GM18858 (cell line): ENCODE data around the gene AMPH.
"Not testable (repeated sequence)": the region's sequence is repeated elsewhere in the genome, so short reads cannot be mapped to it uniquely, and the experiment has no call there.

Source experiments
- ATAC-seq: cut with Tn5 transposase; IDR thresholded peaks from one replicate; pipeline ENCODE4 v1.9.1; 2021; ENCODE audit not compliant: unreplicated experiment

AMPH gene

DNA sequence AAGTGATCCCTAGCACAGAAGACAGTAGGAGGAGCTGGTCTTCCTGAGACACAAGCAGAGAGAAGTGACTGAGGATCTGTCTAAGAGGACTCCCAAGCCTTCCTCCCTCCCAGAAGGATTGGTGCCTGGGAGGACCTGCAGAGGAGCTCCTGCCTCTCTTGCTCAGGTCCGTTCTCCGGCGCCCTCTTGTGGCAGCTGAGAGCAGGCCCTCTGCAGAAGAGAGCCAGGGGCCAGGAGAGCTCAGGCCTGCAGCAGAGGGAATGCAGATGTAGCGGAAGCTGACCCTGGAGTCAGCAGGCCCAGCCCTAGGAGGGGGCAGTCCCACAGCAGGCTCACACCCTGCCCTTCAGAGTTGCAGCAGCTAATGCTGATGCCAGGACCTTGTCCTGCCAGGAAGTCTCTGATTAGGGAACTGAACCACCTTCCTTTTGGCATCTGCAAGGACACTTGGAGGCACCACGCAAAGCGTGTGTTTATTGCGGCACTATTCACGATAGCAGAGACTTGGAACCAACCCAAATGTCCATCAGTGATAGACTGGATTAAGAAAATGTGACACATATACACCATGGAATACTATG is 276.8 kb downstream of the AMPH start:
- not testable (repeated sequence) for ATAC-seq

DNA sequence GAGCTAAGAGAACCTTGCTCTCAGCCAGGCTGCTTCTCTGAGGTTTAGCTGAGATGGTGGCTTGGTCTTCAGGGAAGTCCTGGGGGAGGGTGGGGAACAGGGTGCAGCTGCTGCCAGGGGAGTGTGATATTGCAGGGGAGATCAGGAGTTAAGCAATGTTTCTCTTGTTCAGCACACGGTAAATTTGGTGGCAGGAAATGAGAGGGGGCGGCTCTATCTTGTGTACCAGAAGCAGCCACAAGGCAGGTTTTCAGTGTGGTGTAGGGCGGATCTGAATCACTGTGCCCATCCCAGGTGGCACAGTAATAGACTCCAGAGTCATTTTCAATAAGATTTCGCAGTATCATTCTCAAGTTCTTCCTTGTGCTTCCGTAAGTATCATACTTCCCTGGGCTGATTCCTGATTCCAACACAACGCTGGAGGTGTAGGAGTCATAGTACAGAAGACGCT is 277.7 kb downstream of the AMPH start:
- peak; percentile 40 for ATAC-seq

DNA sequence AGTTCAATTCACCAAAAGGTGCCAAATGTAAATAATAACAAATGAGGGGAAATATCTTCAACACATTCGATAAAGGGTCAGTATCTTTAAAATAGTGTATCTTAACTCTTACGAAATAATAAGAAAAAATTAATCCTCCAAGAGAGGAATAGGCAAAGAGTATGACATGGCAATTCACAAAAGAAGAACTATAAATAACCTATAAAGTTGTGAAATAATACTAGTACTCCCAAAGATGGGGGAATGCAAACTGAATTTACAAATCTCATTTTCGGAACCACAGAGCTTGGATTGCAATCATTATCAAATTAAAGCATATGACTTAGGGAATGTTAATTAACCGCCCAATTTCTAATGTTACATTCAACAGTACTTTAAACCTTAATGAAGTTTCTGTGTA is 279.6 kb downstream of the AMPH start:
- ATAC-seq: no peak

DNA sequence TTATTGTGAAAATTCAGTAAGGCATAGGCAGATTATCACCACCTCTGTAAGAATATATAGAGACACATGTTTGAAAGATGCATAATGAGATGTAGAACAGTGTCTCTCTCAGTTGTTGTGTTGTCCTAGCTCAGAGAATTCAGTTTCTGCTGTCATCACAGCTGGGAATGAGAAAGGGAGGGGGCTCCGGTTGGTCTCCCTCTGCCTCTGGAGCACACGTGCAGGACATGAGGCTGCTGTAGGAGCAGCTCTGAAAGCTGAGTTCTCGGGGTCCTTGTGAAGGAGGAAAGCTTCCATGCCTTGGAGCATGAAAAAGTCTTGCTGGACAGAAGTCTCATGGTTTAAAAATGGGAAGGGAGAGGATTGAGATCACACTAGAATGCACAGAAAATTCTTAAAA is 280.4 kb downstream of the AMPH start:
- ATAC-seq: not testable (repeated sequence)

DNA sequence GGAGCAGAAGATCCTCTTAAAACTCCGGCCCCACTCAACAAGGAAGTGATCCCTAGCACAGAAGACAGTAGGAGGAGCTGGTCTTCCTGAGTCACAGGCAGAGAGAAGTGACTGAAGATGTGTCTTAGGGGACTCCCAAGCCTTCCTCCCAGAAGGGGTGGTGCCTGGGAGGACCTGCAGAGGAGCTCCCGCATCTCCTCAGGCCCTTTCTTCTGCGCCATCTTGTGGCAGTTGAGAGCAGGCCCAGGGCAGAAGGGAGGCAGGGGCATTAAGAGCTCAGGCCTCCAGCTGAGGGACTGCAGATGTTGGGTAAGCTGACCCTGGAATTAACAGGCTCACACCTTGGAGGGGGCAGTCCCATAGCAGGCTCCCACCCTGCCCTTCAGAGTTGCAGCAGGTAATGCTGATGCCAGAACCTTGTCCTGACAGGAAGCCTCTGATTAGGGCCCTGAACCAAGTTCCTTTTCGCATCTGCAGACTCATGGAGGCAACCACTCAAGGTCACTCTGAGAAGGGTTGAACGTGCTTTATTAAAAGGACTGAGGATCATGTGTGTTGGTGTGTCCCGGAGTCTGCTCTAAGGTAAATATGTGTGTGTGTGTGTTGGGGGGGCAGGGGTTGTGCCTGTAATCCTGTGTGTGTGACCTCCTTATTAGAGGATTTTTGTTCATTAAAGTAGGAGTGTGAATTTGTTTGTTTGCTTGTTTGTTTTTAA is 281.1 kb downstream of the AMPH start:
- ATAC-seq: peak; percentile 61

DNA sequence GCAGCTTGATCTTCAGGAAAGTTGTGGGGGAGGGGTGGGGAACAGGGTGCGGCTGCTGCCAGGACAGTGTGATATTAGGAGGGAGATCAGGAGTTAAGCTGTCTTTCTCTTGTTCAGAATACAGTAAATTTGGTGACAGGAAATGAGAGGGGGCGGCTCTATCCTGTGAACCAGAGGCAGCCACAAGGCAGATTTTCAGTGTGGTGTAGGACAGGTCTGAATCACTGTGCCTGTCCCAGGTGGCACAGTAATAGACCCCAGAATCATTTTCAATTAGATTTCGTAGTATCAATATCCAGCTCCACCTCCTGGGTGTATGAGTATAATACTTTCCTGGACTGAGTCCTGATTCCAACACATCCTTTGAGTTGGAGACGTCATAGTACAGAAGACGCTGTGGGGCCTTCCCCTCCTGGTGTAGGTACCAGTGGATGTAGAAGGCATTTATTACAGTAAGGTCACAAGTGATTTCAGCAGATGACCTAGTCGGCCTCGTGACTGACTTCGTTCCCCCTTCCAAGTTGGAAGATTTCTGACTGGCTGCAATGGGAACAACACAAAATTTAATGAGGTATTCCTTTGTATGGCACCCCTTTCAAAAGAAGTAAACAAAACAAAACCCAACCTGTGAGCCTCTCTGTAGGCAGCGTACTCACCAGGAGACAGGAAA is 281.9 kb downstream of the AMPH start:
- not testable (repeated sequence) for ATAC-seq

DNA sequence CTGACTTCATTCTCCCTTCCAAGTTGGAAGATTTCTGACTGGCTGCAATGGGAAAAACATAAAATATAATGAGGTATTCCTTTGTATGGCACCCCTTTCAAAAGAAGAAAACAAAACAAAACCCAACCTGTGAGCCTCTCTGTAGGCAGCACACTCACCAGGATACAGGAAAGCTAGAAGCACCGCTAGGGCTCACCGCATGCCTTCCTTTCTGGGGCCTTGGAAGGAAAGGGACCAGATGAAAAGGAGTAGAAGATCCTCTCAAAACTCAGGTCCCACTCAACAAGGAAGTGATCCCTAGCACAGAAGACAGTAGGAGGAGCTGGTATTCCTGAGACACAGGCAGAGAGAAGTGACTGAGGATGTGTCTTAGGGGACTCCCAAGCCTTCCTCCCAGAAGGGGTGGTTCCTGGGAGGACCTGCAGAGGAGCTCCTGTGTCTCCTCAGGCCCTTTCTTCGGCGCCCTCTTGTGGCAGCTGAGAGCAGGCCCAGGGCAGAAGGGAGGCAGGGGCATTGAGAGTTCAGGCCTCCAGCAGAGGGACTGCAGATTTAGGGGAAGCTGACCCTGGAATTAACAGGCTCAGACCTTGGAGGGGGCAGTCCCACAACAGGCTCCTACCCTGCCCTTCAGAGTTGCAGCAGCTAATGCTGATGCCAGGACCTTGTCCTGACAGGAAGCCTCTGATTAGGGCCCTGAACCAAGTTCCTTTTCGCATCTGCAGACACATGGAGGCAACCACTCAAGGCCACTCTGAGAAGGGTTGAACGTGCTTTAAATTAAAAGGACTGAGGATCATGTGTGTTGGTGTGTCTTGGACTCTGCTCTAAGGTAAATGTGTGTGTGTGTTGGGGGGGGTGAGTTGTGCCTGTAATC is 285.6 kb downstream of the AMPH start:
- not testable (repeated sequence) for ATAC-seq

DNA sequence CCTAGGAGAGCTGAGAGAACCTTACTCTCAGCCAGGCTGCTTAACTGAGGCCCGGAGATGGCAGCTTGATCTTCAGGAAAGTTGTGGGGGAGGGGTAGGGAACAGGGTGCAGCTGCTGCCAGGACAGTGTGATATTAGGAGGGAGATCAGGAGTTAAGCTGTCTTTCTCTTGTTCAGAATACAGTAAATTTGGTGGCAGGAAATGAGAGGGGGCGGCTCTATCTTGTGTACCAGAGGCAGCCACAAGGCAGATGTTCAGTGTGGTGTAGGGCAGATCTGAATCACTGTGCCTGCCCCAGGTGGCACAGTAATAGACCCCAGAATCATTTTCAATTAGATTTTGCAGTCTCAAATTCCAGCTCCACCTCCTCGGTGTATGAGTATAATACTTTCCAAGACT is 286.4 kb downstream of the AMPH start:
- peak; percentile 38 for ATAC-seq

DNA sequence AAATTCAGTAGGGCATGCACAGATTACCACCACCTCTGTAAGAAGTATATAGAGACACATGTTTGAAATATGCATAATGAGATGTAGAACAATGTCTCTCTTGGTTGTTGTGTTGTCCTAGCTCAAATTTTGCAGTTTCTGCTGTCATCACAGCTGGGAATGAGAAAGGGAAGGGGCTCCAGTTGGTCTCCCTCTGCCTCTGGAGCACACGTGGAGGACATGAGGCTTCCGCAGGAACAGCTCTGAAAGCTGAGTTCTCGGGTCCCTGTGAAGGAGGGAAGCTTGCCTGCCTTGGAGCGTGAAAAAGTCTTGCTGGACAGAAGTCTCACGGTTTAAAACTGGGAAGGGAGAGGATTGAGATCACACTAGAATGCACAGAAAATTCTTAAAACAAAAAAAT is 289.0 kb downstream of the AMPH start:
- not testable (repeated sequence) for ATAC-seq

DNA sequence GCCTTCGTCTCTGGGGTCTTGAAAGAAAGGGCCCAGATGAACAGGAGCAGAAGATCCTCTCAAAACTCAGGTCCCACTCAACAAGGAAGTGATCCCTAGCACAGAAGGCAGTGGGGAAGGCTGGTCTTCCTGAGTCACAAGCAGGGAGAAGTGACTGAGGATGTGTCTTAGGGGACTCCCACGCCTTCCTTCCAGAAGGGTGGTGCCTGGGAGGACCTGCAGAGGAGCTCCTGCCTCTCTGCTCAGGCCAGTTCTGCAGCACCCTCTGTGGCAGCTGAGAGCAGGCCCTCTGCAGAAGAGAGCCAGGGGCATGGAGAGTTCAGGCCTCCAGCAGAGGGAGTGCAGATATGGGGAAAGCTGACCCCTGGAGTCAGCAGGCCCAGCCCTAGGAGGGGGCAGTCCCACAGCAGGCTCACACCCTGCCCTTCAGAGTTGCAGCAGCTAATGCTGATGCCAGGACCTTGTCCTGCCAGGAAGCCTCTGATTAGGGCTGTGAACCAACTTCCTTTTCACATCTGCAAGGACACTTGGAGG is 289.9 kb downstream of the AMPH start:
- ATAC-seq: peak; percentile 29

DNA sequence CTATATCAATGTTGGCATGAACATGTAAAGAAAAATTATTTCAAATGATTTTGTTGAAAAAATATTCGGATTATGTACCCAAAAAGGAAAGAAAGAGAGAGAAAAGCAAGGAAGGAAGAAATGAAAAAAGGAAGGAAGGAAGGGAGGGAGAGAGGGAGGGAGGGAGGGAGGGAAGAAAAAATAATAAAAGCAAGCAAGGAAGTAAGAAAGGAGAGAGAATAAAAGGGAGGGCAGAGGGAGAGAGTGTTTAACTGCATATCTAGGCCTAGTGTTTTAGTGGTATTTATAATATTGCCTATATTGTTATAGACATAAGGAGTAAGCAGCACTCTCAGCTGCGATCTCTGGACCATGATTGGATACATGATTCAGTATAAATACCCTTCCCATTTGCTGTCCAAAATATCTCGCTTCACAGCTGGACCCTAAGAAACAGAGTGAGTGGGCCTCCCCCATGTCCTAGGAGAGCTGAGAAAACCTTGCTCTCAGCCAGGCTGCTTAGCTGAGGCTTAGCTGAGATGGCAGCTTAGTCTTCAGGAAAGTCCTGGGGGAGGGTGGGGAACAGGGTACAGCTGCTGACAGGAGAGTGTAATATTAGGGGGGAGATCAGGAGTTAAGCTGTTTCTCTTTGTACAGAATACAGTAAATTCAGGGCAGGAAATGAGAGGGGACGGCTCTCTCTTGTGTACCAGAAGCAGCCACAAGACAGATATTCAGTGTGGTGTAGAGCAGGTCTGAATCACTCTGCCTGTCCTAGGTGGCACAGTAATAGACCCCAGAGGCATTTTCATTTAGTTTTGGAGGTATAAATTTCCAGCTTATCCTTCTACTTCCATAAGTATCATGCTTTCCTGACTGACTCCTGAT is 291.0 kb downstream of the AMPH start:
- no peak for ATAC-seq

DNA sequence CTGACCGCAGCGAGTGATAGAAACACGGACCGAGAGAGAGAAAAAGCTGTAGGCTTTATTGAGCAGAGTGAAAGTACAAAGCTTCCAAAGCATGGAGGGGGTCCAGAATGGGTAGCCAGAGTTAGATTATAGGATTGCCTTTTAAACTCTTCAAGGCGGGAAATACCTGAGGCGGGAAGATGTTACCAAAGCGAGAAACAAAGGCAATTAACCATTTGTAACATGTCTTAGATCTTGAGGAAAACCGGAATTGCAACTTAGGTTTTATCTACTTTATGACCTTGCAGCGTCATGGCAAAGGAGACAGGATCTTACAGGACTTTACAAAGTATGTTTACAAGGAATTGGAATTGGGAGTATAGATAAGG is 295.0 kb downstream of the AMPH start:
- ATAC-seq: not testable (repeated sequence)

DNA sequence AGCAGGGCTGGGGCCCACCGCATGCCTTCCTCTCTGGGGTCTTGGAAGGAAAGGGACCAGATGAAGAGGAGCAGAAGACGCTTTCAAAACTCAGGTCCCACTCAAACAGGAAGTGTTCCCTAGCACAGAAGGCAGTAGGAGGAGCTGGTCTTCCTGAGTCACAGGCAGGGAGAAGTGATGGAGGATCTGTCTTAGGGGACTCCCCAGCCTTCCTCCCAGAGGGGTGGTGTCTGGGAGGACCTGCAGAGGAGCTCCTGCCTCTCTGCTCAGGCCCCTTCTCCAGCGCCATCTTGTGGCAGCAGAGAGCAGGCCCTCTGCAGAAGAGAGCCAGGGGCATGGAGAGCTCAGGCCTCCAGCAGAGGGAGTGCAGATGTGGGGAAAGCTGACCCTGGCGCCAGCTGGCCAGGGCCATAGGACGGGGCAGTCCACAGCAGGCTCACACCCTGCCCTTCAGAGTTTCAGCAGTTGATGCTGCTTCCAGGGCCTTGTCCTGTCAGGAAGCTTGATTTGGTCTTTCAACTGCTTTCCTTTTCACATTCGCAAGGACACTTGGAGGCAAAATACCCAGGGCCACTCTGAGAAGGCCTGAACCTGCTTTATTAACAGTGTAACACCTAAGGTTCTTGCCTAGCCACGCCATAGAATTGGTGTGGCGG is 295.6 kb downstream of the AMPH start:
- ATAC-seq: peak; percentile 92

DNA sequence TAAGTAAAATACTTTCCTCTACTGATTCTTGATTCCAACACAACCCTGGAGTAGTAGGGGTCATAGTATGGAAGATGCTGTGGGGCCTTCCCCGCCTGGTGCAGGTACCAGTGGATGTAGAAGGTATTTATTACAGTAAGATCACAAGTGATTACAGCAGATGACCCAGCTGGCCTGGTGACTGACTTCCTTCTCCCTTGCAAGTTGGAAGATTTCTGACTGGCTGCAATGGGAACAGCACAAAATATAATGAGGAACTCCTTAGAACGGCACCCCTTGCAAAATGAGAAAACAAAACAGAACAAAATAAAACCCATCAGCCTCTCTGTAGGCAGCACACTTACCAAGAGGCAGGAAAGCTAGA is 296.1 kb downstream of the AMPH start:
- no peak for ATAC-seq

DNA sequence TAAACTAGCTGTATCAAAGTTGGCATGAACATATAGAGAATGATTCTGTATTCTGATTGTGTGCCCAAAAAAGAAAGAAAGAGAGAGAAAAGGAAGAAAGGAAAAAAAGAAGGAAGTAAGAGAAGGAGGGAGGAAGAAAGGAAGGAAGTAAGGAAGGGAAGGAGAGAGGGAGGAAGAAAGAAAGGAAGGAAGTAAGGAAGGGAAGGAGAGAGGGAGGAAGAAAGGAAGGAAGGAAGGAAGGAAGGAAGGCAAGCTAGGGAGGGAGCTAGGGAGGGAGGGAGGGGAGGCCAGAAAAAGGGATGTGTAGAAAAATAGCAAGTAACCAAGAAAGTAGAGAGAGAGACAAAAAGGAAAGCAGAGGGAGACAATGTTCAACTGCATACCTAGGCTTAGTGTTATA is 297.0 kb downstream of the AMPH start:
- no peak for ATAC-seq
